ENCODE measurements around the gene FAM131A.

DNA sequence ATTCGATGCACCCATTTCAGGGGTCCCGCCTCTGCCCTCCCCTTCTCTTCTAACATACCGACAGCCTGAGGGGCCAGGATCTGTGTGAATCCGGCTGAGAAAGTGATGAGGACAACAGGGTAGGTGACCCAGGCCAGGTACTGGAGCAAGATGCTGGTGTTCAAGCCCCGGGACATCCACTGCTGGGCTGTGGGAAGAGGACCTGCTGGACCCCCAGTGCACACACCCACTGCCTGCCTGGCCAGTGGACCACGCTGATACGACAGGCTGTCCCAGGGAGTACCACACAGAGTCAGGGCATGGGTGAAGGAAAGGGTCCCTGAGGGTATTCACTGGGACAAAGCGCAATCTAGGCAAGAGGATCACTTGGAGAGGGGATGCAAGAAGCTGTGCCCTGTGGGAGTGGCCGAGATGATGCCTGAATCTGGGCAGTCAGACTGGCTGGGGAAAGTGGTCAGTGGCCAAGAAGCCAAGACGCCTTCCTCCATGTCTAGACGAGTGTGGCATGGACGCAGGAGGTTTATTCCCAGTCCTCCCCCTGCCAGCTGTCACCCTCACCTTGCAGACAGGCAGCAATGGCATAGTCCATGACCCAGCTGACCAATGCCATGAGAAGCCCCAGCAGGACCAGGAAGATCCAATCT lies 20.8 kb downstream of the FAM131A start:
- TF ChIP-seq, protein P1, sequence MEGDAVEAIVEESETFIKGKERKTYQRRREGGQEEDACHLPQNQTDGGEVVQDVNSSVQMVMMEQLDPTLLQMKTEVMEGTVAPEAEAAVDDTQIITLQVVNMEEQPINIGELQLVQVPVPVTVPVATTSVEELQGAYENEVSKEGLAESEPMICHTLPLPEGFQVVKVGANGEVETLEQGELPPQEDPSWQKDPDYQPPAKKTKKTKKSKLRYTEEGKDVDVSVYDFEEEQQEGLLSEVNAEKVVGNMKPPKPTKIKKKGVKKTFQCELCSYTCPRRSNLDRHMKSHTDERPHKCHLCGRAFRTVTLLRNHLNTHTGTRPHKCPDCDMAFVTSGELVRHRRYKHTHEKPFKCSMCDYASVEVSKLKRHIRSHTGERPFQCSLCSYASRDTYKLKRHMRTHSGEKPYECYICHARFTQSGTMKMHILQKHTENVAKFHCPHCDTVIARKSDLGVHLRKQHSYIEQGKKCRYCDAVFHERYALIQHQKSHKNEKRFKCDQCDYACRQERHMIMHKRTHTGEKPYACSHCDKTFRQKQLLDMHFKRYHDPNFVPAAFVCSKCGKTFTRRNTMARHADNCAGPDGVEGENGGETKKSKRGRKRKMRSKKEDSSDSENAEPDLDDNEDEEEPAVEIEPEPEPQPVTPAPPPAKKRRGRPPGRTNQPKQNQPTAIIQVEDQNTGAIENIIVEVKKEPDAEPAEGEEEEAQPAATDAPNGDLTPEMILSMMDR (IDR thresholded peaks at IDR 0.05; ENCODE audit: insufficient read depth, low read length, poor library complexity, severe bottlenecking), result no peak
- TF ChIP-seq EZH2phosphoT487 (conservative IDR thresholded peaks at IDR 0.05; ENCODE audit: low read length), result no peak

Measured in SU-DHL-6 (cell line).